ENCODE results near the gene VENTX.

GRCh38 chr10:133281084-133281483 lies 43.4 kb downstream of the VENTX start:
- no peak for TF ChIP-seq CTCF (optimal IDR thresholded peaks at IDR 0.05 in 1 of 3, IDR thresholded peaks at IDR 0.05 in 1 of 3, conservative IDR thresholded peaks at IDR 0.05 in 1 of 3; ENCODE audit: extremely low read depth in 1 of 3, insufficient read depth in 2 of 3, low read length in 3 of 3)
- TF ChIP-seq EZH2 (IDR thresholded peaks at IDR 0.05; ENCODE audit: low read length): no peak
